Natural killer cell (primary cell): ENCODE results near the gene TNFRSF25. TPM values are rescaled to one million over a fixed set of nuclear protein-coding genes. Genes with fewer than 3 reads are reported as not detected.
"Not testable (repeated sequence)": the region's sequence is repeated elsewhere in the genome, so short reads cannot be mapped to it uniquely, and the experiment has no call there.

Experiments
- ATAC-seq, 3 donors: fragments of 150-1000 bp in 2 of 3; fragments of 200-7000 bp in 1 of 3; cut with Tn5 transposase; 1 replicate in 1 of 3; 2 replicates in 2 of 3; pipeline ENCODE4 v1.10.0; 2021; ENCODE audit warnings: mild to moderate bottlenecking in 2 of 3, moderate library complexity in 2 of 3
- DNase-seq, 2 donors: peaks; one replicate each; pipeline versions ENCODE4 v3.0.0 to v3.0.0-alpha.2; 2013 to 2021; ENCODE audit warnings: mixed read lengths in 1 of 2
- H3K27ac ChIP-seq: one replicate; pipeline ENCODE4 v1.5.1; 2013; ENCODE audit warnings: mild to moderate bottlenecking, low read length
- H3K27me3 ChIP-seq: one replicate; pipeline ENCODE4 v1.6.1; 2013; ENCODE audit warnings: low read length; ENCODE audit not compliant: control insufficient read depth, insufficient read depth
- H3K36me3 ChIP-seq: one replicate; pipeline ENCODE4 v1.6.1; 2013; ENCODE audit warnings: low read length; ENCODE audit not compliant: control insufficient read depth, insufficient read depth
- H3K4me1 ChIP-seq: one replicate; pipeline ENCODE4 v1.6.1; 2013; ENCODE audit warnings: low read length; ENCODE audit not compliant: control insufficient read depth, insufficient read depth
- H3K4me3 ChIP-seq: one replicate; pipeline ENCODE4 v1.5.1; 2013; ENCODE audit warnings: low read length
- H3K9me3 ChIP-seq: one replicate; pipeline ENCODE4 v1.6.1; 2013; ENCODE audit warnings: low read length; ENCODE audit not compliant: control insufficient read depth, insufficient read depth
- H3K27ac Mint-ChIP-seq, 2 donors: one replicate each; pipeline ENCODE4 v1.8.0; 2022; ENCODE audit warnings: mild to moderate bottlenecking in 2 of 2, mixed read lengths in 2 of 2, moderate library complexity in 1 of 2
- H3K27me3 Mint-ChIP-seq, 2 donors: one replicate each; pipeline ENCODE4 v1.8.0; 2022; ENCODE audit warnings: low read depth in 2 of 2, mixed read lengths in 2 of 2
- H3K36me3 Mint-ChIP-seq: one replicate; pipeline ENCODE4 v1.8.0; 2022; ENCODE audit warnings: mixed read lengths
- H3K4me1 Mint-ChIP-seq, 2 donors: one replicate each; pipeline ENCODE4 v1.8.0; 2022; ENCODE audit warnings: mixed read lengths in 2 of 2
- H3K4me3 Mint-ChIP-seq: one replicate; pipeline ENCODE4 v1.8.0; 2022; ENCODE audit warnings: mild to moderate bottlenecking, moderate library complexity, mixed read lengths
- H3K9me3 Mint-ChIP-seq, 2 donors: one replicate each; pipeline ENCODE4 v1.8.0; 2022; ENCODE audit warnings: mixed read lengths in 2 of 2
- CTCF ChIP-seq: fragments of 200-600 bp; IDR thresholded peaks from one replicate; pipeline ENCODE4 v1.8.0; 2022; ENCODE audit warnings: antibody characterized with exemption
- WGBS: methylation state at CpG from one replicate; pipeline ENCODE4 v1.1.7; 2013; ENCODE audit warnings: missing lambda C conversion rate; ENCODE audit not compliant: insufficient coverage; 5-methylcytosine and 5-hydroxymethylcytosine counted together
- intact Hi-C: fragments of 100-400 bp; cut with micrococcal nuclease; formaldehyde crosslinking; loops from one replicate; pipeline ENCODE4 v1.14.2; 2022
- total RNA-seq, 4 donors: library from RNA; stranded (reverse); fragments of 120-200 nt in 1 of 4; gene quantifications; one replicate each; pipeline versions ENCODE4 v1.2.3 to v1.2.4, GENCODE V29; 2013 to 2022

TNFRSF25 gene
- total RNA-seq, 3 donors from 2014 or later (not counting 1 experiment from before 2014, with no cell fraction given) = 14.5 to 41.5 (median 19.9) TPM

GRCh38 chr1:6494627-6495026, 28.7 kb upstream of the TNFRSF25 start:
- peaks cover 13 to 22% of the 10 kb centered on the region in 2 donors for H3K4me1 Mint-ChIP-seq
- TF ChIP-seq CTCF = no peak

GRCh38 chr1:6493834-6494223, 27.9 kb upstream of the TNFRSF25 start:
- DNase-seq, H3K9me3 ChIP-seq, H3K4me3 Mint-ChIP-seq, H3K36me3 ChIP-seq, ATAC-seq, H3K36me3 Mint-ChIP-seq, intact Hi-C loops, H3K27ac Mint-ChIP-seq, H3K4me3 ChIP-seq, H3K9me3 Mint-ChIP-seq, H3K27ac ChIP-seq: not testable (repeated sequence)
- Histone ChIP-seq H3K27me3 (peaks cover 15% of the 10 kb centered on the region), H3K4me1 (peaks cover 39% of the 10 kb centered on the region)
- Mint-ChIP-seq H3K27me3 (peaks cover 8 to 18% of the 10 kb centered on the region in 2 donors), H3K4me1 (peaks cover 13 to 22% of the 10 kb centered on the region in 2 donors)
- 92% methylated on average over 3 of the region's 4 CpGs for WGBS

More at GRCh38 chr1:6494627-6495026, 28.7 kb upstream of the TNFRSF25 start:
- DNase-seq = no peak
- H3K4me3 Mint-ChIP-seq = no peak overlapping the region
- 93% methylated on average over 4 of the region's 4 CpGs for WGBS
- Histone ChIP-seq H3K9me3 (no peaks in the 10 kb centered on the region), H3K36me3 (no peaks in the 10 kb centered on the region), H3K4me1 (peaks cover 38% of the 10 kb centered on the region), H3K4me3 (no peak overlapping the region), H3K27ac (no peak overlapping the region), H3K27me3 (peaks cover 15% of the 10 kb centered on the region)
- peaks cover 8 to 24% of the 10 kb centered on the region in 2 donors for H3K27me3 Mint-ChIP-seq
- no peaks in the 10 kb centered on the region for H3K9me3 Mint-ChIP-seq
- H3K36me3 Mint-ChIP-seq = no peaks in the 10 kb centered on the region
- H3K27ac Mint-ChIP-seq = no peak overlapping the region
- intact Hi-C loops = no loop called here
- ATAC-seq = no peak

- ATAC-seq (no peak), DNase-seq (peak in 1 of 2 donors; percentile 19)
- H3K9me3 Mint-ChIP-seq = no peaks in the 10 kb centered on the region
- no peaks in the 10 kb centered on the region for H3K36me3 Mint-ChIP-seq
- no peak for TF ChIP-seq CTCF
- Histone ChIP-seq H3K4me1 (peaks cover 28% of the 10 kb centered on the region), H3K27ac (no peak overlapping the region), H3K9me3 (no peaks in the 10 kb centered on the region), H3K36me3 (no peaks in the 10 kb centered on the region), H3K4me3 (no peak overlapping the region), H3K27me3 (peaks cover 6% of the 10 kb centered on the region)
- 83% methylated on average over 10 of the region's 10 CpGs for WGBS
- intact Hi-C loops = no loop called here
- no peak overlapping the region for H3K27ac Mint-ChIP-seq
- H3K4me3 Mint-ChIP-seq = peak overlapping the region; percentile 72
- H3K27me3 Mint-ChIP-seq = peaks cover 14 to 20% of the 10 kb centered on the region in 2 donors
- H3K4me1 Mint-ChIP-seq = peaks cover 7 to 15% of the 10 kb centered on the region in 2 donors
Measured at GRCh38 chr1:6491966-6492365, 26.0 kb upstream of the TNFRSF25 start.

GRCh38 chr1:6491480-6491962, 25.5 kb upstream of the TNFRSF25 start, which contains the start of gene PLEKHG5:
Gene PLEKHG5 (minus strand): TSS chr1:6491667. CDS start chr1:6477571, 14,096 bp downstream.
- Mint-ChIP-seq H3K36me3 (no peaks in the 10 kb centered on the region), H3K4me1 (peaks cover 7 to 16% of the 10 kb centered on the region in 2 donors), H3K9me3 (no peaks in the 10 kb centered on the region), H3K27me3 (peaks cover 17 to 21% of the 10 kb centered on the region in 2 donors), H3K27ac (no peak within 1 kb of the TSS), H3K4me3 (peak within 1 kb of the TSS; percentile 72)
- Histone ChIP-seq H3K36me3 (no peaks in the 10 kb centered on the region), H3K4me3 (peak within 1 kb of the TSS; percentile 57), H3K4me1 (peaks cover 23% of the 10 kb centered on the region), H3K27me3 (peaks cover 6% of the 10 kb centered on the region), H3K9me3 (no peaks in the 10 kb centered on the region), H3K27ac (no peak within 1 kb of the TSS)
- DNase-seq (peak in 1 of 2 donors; percentile 12), ATAC-seq (no peak)
- WGBS = 89% methylated on average over 6 of the region's 6 CpGs
- no peak for TF ChIP-seq CTCF
- intact Hi-C loops = no loop called here
